ENCODE data around the gene SORCS1.

DNA sequence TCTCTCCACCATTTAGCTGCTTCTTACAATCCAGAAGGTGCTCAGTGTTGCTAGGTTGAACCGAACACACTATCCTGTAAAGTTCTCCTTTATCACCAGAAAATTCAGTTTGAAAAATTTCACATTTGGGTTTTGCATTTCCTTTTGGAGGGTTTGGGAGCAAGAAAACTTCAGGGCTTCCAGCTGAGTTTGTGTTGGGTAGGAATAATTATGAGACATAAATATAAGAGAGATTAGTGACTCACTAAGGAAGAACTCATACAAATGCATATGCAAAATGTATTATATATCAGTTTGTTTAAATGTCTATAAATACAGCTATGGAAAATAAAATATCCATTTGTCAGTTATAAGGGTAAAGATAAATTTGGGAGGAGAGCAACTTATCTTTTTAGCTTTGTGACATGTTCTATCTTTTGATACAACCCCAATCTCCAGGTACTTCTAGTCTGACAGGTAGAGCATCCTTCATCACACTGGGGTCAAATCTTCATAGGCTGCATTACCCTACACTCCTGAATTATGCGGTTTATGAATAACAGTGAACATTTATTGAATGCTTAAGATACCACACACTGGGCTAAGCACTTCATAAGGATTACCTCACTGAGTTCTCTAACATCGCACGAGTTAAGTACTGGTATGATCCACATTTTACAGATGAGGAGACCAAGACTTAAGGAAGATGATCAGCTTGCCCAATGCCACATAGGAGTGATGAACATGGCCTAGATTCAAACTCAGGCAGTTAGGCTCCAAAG, 304.4 kb downstream of the SORCS1 start:
- TF ChIP-seq, protein P1, sequence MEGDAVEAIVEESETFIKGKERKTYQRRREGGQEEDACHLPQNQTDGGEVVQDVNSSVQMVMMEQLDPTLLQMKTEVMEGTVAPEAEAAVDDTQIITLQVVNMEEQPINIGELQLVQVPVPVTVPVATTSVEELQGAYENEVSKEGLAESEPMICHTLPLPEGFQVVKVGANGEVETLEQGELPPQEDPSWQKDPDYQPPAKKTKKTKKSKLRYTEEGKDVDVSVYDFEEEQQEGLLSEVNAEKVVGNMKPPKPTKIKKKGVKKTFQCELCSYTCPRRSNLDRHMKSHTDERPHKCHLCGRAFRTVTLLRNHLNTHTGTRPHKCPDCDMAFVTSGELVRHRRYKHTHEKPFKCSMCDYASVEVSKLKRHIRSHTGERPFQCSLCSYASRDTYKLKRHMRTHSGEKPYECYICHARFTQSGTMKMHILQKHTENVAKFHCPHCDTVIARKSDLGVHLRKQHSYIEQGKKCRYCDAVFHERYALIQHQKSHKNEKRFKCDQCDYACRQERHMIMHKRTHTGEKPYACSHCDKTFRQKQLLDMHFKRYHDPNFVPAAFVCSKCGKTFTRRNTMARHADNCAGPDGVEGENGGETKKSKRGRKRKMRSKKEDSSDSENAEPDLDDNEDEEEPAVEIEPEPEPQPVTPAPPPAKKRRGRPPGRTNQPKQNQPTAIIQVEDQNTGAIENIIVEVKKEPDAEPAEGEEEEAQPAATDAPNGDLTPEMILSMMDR (IDR thresholded peaks at IDR 0.05) = no peak
- no peak for TF ChIP-seq POLR2A (IDR thresholded peaks at IDR 0.05)

All from thyroid gland (tissue), 4 donors.